BE2C (cell line): Measurements from ENCODE around the gene NPAS3.

Experiments
- DNase-seq: peaks from one replicate; pipeline ENCODE4 v3.0.0-alpha.2; 2020
- H3K27me3 ChIP-seq: fragments of 250-450 bp; sonication (Bioruptor Pico); 2 replicates; pipeline ENCODE4 v1.5.1; 2020; ENCODE audit warnings: mild to moderate bottlenecking
- H3K36me3 ChIP-seq: fragments of 250-450 bp; sonication (Bioruptor Pico); 2 replicates; pipeline ENCODE4 v1.5.1; 2020; ENCODE audit warnings: mild to moderate bottlenecking
- H3K4me1 ChIP-seq: fragments of 250-450 bp; sonication (Bioruptor Pico); 2 replicates; pipeline ENCODE4 v1.5.1; 2020
- H3K4me3 ChIP-seq: 2 replicates; pipeline ENCODE4 v1.5.1; 2011; ENCODE audit warnings: low read depth, low read length
- H3K9me3 ChIP-seq: fragments of 250-450 bp; sonication (Bioruptor Pico); 2 replicates; pipeline ENCODE4 v1.5.1; 2020
- CTCF ChIP-seq: IDR thresholded peaks from 2 replicates; pipeline ENCODE4 v1.5.1; 2012; ENCODE audit warnings: mild to moderate bottlenecking, low read depth, low read length

NPAS3 gene

GRCh38 chr14:33812601-33813000, 873.9 kb downstream of the NPAS3 start:
- H3K4me1 ChIP-seq = no peaks in the 10 kb centered on the region
- no peak for DNase-seq
- H3K27me3 ChIP-seq = peaks cover 24% of the 10 kb centered on the region
- no peak for TF ChIP-seq CTCF
- H3K9me3 ChIP-seq = no peaks in the 10 kb centered on the region
- no peaks in the 10 kb centered on the region for H3K36me3 ChIP-seq
- no peak overlapping the region for H3K4me3 ChIP-seq

GRCh38 chr14:33814010-33814409, 875.3 kb downstream of the NPAS3 start:
- TF ChIP-seq CTCF = no peak
- DNase-seq = no peak
- no peak overlapping the region for H3K4me3 ChIP-seq
- no peaks in the 10 kb centered on the region for H3K4me1 ChIP-seq
- peaks cover 24% of the 10 kb centered on the region for H3K27me3 ChIP-seq
- H3K36me3 ChIP-seq = no peaks in the 10 kb centered on the region
- no peaks in the 10 kb centered on the region for H3K9me3 ChIP-seq

GRCh38 chr14:33833706-33834465, 895.2 kb downstream of the NPAS3 start:
- Histone ChIP-seq H3K9me3 (no peaks in the 10 kb centered on the region), H3K27me3 (no peaks in the 10 kb centered on the region), H3K36me3 (no peaks in the 10 kb centered on the region), H3K4me1 (no peaks in the 10 kb centered on the region; the same call in 1 of the 2 replicates), H3K4me3 (no peak overlapping the region)
- no peak for DNase-seq
- TF ChIP-seq CTCF = no peak

GRCh38 chr14:33834466-33835260, 896.0 kb downstream of the NPAS3 start:
- Histone ChIP-seq H3K36me3 (no peaks in the 10 kb centered on the region), H3K27me3 (no peaks in the 10 kb centered on the region), H3K9me3 (no peaks in the 10 kb centered on the region), H3K4me3 (no peak overlapping the region), H3K4me1 (no peaks in the 10 kb centered on the region; the same call in 1 of the 2 replicates)
- no peak for DNase-seq
- TF ChIP-seq CTCF = no peak

- no peak for DNase-seq
- H3K4me1 ChIP-seq = no peaks in the 10 kb centered on the region; the same call in 1 of the 2 replicates
These were observed 896.6 kb downstream of the NPAS3 start for GRCh38 chr14:33835261-33835655.

More at GRCh38 chr14:33835261-33835655, 896.6 kb downstream of the NPAS3 start:
- TF ChIP-seq CTCF = no peak
- H3K4me3 ChIP-seq = no peak overlapping the region
- no peaks in the 10 kb centered on the region for H3K36me3 ChIP-seq
- H3K27me3 ChIP-seq = no peaks in the 10 kb centered on the region
- no peaks in the 10 kb centered on the region for H3K9me3 ChIP-seq
